Peyer's patch (tissue), 4 donors: ENCODE measurements around the gene FLACC1. TPM values are rescaled to one million over a fixed set of nuclear protein-coding genes. Genes with fewer than 3 reads are reported as not detected.
A peak's percentile ranks its signal among the peaks of the same experiment; 100 is the strongest.
"Not testable (repeated sequence)": the region's sequence is repeated elsewhere in the genome, so short reads cannot be mapped to it uniquely, and the experiment has no call there.

Experiments
- DNase-seq, 3 donors: peaks; one replicate each; pipeline ENCODE4 v3.0.0-alpha.2; 2017 to 2019
- H3K27ac ChIP-seq, 4 donors: fragments of 200-600 bp; sonication (generic); one replicate each; pipeline ENCODE4 v1.5.1; 2016 to 2019
- H3K27me3 ChIP-seq, 2 donors: fragments of 200-600 bp; sonication (generic); one replicate each; pipeline ENCODE4 v1.5.1; 2019
- H3K36me3 ChIP-seq, 3 donors: fragments of 200-600 bp; sonication (generic); one replicate each; pipeline ENCODE4 v1.5.1; 2016 to 2019
- H3K4me1 ChIP-seq, 4 donors: fragments of 200-600 bp; sonication (generic); one replicate each; pipeline ENCODE4 v1.5.1; 2016 to 2019
- H3K4me3 ChIP-seq, 4 donors: fragments of 200-600 bp; sonication (generic); 1 replicate in 3 of 4; 2 replicates in 1 of 4; pipeline ENCODE4 v1.5.1; 2016 to 2019; ENCODE audit warnings: mild to moderate bottlenecking in 1 of 4
- H3K9me3 ChIP-seq, 4 donors: fragments of 200-600 bp; sonication (generic); one replicate each; pipeline ENCODE4 v1.5.1; 2016 to 2019; ENCODE audit warnings: mild to moderate bottlenecking in 1 of 4
- POLR2A ChIP-seq, 2 donors: fragments of 450-650 bp; IDR thresholded peaks; one replicate each; pipeline ENCODE4 v1.5.1; 2017; ENCODE audit warnings: antibody characterized with exemption in 2 of 2, mild to moderate bottlenecking in 2 of 2, moderate library complexity in 2 of 2
- total RNA-seq, 4 donors: library from RNA; depleted of rRNA; stranded (reverse); fragments of >200 nt; gene quantifications; one replicate each; pipeline ENCODE4 v1.1.0, GENCODE V29; 2016
- TF ChIP-seq, protein P1 (sequence below), 6 experiments: fragments of 450-650 bp in 4 of 6; fragments of 200-600 bp in 2 of 6; sonication (generic) in 1 of 6; IDR thresholded peaks; one replicate each; pipeline ENCODE4 v1.5.1; 2017 to 2019; ENCODE audit warnings: antibody characterized with exemption in 6 of 6, mild to moderate bottlenecking in 3 of 6, moderate library complexity in 1 of 6

FLACC1 gene
- total RNA-seq, 4 donors from 2014 or later: 3.3 to 7.8 (median 6.6) TPM; not detected in 1

DNA sequence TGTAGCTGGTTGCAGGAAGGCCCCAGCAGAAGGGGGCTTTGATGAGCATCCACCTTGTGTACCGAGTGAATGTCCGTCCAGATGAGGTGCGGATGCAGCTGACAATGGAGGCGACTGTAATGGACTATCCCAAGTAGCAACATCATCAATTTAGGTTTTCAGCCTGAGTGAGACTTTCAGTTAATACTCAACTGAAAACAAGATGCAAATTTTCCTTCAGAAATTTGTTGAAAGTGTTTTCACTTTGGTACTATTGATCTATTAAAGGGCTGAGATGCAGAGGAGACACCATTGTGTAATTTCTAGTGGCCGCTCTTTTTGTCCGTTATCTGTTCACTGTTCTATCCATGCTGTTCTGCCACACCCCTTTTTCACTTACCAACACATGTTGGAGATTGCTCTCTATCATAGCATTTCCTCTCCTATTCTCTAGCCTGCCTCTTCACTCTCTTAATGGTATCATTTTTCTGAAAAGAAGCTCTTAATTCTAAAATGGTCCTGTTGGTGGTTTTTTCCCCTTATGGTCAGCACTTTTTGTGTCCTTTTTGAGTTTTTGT is 108.8 kb downstream of the FLACC1 start:
- no peaks in the 10 kb centered on the region for H3K9me3 ChIP-seq
- H3K27ac ChIP-seq: no peak overlapping the region
- no peak for DNase-seq
- no peaks in the 10 kb centered on the region for H3K36me3 ChIP-seq
- peaks cover 0 to 10% (median 0%) of the 10 kb centered on the region in 4 donors for H3K4me1 ChIP-seq
- TF ChIP-seq POLR2A (IDR thresholded peaks at IDR 0.05): no peak
- TF ChIP-seq, protein P1, sequence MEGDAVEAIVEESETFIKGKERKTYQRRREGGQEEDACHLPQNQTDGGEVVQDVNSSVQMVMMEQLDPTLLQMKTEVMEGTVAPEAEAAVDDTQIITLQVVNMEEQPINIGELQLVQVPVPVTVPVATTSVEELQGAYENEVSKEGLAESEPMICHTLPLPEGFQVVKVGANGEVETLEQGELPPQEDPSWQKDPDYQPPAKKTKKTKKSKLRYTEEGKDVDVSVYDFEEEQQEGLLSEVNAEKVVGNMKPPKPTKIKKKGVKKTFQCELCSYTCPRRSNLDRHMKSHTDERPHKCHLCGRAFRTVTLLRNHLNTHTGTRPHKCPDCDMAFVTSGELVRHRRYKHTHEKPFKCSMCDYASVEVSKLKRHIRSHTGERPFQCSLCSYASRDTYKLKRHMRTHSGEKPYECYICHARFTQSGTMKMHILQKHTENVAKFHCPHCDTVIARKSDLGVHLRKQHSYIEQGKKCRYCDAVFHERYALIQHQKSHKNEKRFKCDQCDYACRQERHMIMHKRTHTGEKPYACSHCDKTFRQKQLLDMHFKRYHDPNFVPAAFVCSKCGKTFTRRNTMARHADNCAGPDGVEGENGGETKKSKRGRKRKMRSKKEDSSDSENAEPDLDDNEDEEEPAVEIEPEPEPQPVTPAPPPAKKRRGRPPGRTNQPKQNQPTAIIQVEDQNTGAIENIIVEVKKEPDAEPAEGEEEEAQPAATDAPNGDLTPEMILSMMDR (IDR thresholded peaks at IDR 0.05): no peak
- H3K27me3 ChIP-seq: no peaks in the 10 kb centered on the region
- H3K4me3 ChIP-seq: no peak overlapping the region

DNA sequence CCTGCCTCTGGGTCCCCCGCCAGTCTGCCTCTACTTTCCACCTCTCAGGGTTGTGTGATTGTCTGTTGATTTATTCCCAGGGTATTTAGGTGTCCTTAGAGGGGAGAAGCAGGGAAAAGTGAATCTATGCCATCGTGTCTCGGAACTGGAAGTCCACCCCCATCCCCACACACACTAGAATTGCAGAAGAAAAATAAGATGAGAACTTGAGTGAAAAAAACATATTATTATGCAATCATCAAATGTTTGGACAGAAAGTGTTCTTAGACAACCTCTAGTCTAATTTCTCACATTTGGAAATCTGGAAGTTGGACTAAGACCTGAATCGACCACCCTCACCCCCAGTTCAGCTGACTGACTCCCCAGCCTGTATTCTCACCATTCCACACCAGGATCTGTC is 110.9 kb downstream of the FLACC1 start:
- no peaks in the 10 kb centered on the region for H3K4me1 ChIP-seq
- no peaks in the 10 kb centered on the region for H3K27me3 ChIP-seq
- H3K9me3 ChIP-seq: no peaks in the 10 kb centered on the region
- H3K36me3 ChIP-seq: no peaks in the 10 kb centered on the region
- H3K4me3 ChIP-seq: no peak overlapping the region
- no peak for TF ChIP-seq POLR2A (IDR thresholded peaks at IDR 0.05)
- TF ChIP-seq, protein P1 (IDR thresholded peaks at IDR 0.05): no peak
- no peak overlapping the region for H3K27ac ChIP-seq
- DNase-seq: no peak

- H3K9me3 ChIP-seq: no peaks in the 10 kb centered on the region
- no peaks in the 10 kb centered on the region for H3K4me1 ChIP-seq
- TF ChIP-seq POLR2A (IDR thresholded peaks at IDR 0.05): no peak
- TF ChIP-seq, protein P1 (IDR thresholded peaks at IDR 0.05): no peak
- H3K36me3 ChIP-seq: no peaks in the 10 kb centered on the region
- no peak overlapping the region for H3K27ac ChIP-seq
- no peak overlapping the region for H3K4me3 ChIP-seq
- no peaks in the 10 kb centered on the region for H3K27me3 ChIP-seq
- no peak for DNase-seq
Measured at GRCh38 chr2:201244829-201245228, 112.3 kb downstream of the FLACC1 start.

DNA sequence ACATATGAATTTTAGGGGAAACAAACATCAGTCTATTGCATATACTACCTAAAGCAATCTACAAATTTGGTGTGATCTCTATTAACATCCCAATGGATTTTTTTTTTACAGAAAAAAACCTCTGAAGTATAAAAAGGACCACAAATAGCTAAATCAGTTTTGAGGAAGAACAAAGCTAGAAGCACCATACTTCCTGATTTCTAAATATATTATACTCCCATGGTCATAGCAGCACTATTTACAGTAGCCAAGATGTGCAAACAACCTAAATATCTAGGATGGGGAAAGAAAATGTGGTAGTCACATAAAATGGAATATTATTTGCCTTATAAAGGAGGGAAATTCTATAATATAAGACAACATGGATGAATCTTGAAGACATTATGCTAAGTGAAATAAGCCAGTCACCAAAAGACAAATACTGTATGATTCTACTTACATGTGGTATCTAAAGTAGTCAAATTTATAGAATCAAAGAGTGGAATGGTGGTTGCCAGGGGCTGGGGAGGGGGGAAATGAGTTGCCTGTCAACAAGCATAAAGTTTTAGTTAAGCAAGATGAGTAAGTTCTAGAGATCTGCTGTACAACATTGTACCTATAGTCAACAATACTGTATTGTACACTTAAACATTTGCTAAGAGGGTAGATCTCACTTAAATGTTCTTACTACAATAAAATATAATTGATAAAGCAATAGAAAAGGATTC is 114.4 kb downstream of the FLACC1 start:
- Histone ChIP-seq H3K9me3 (no peaks in the 10 kb centered on the region), H3K4me1 (no peaks in the 10 kb centered on the region), H3K27ac (no peak overlapping the region), H3K27me3 (no peaks in the 10 kb centered on the region), H3K4me3 (no peak overlapping the region), H3K36me3 (no peaks in the 10 kb centered on the region)
- TF ChIP-seq, protein P1 (IDR thresholded peaks at IDR 0.05): no peak
- TF ChIP-seq POLR2A (IDR thresholded peaks at IDR 0.05): no peak
- no peak for DNase-seq

- H3K36me3 ChIP-seq, H3K27me3 ChIP-seq, H3K4me3 ChIP-seq, H3K9me3 ChIP-seq: not testable (repeated sequence)
- Histone ChIP-seq H3K27ac (peak overlapping the region; percentile 19 to 47 (median 38)), H3K4me1 (peaks cover 0 to 15% (median 2%) of the 10 kb centered on the region in 4 donors)
- peak in 1 of 3 donors; percentile 77 for DNase-seq
Measured at GRCh38 chr2:201239167-201239935, 117.8 kb downstream of the FLACC1 start.

Other genes starting within 250 kb of the FLACC1 start
- 100 to 1,000 TPM; 157 to 526 (median 297) TPM for gene CFLAR, start 241.2 kb downstream of the FLACC1 start, total RNA-seq
- gene CASP10, start 174.2 kb downstream of the FLACC1 start, total RNA-seq: 10 to 100 TPM; 38.2 to 71.1 (median 46.2) TPM
- 100 to 1,000 TPM in 1 of 4 donors, 10 to 100 TPM in 3; 32.0 to 262 (median 42.8) TPM for gene CASP8, start 96.8 kb downstream of the FLACC1 start, total RNA-seq
- 10 to 100 TPM; 31.2 to 69.3 (median 47.8) TPM for gene TRAK2, start 94.1 kb upstream of the FLACC1 start, total RNA-seq
- gene STRADB, start 94.4 kb upstream of the FLACC1 start, total RNA-seq: 100 to 1,000 TPM in 2 of 4 donors, 10 to 100 TPM in 2; 21.5 to 137 (median 109) TPM